CD14-positive monocyte (primary cell): ENCODE measurements around the gene DDO. TPM values are rescaled to one million over a fixed set of nuclear protein-coding genes. Genes with fewer than 3 reads are reported as not detected.

Experiments used
- DNase-seq, 3 donors: peaks; one replicate each; pipeline ENCODE4 v3.0.0-alpha.2; 2011 to 2022
- H2AFZ ChIP-seq: 2 replicates; pipeline ENCODE4 v1.6.0; 2012; ENCODE audit warnings: mild to moderate bottlenecking, low read depth, low read length, inconsistent platforms; ENCODE audit not compliant: insufficient read depth, poor library complexity, severe bottlenecking
- H3K27ac ChIP-seq, 2 donors: 1 replicate in 1 of 2; 2 replicates in 1 of 2; pipeline ENCODE4 v1.5.1; 2012 to 2013; ENCODE audit warnings: low read length in 2 of 2, control low read depth in 1 of 2, inconsistent platforms in 1 of 2, low read depth in 1 of 2, mild to moderate bottlenecking in 1 of 2
- H3K27me3 ChIP-seq, 2 donors: one replicate each; pipeline versions ENCODE4 v1.6.0 to v1.6.1; 2011 to 2013; ENCODE audit warnings: low read length in 2 of 2; ENCODE audit not compliant: control insufficient read depth in 2 of 2, insufficient read depth in 2 of 2
- H3K36me3 ChIP-seq, 2 donors: replicated peaks in 1 of 2; 1 replicate in 1 of 2; 2 replicates in 1 of 2; pipeline versions ENCODE4 v1.5.1 to v1.6.1; 2012 to 2013; ENCODE audit warnings: low read length in 2 of 2, control low read depth in 1 of 2, inconsistent platforms in 1 of 2, mild to moderate bottlenecking in 1 of 2; ENCODE audit not compliant: insufficient read depth in 2 of 2, control insufficient read depth in 1 of 2
- H3K4me1 ChIP-seq, 2 donors: 1 replicate in 1 of 2; 2 replicates in 1 of 2; pipeline versions ENCODE4 v1.5.1 to v1.6.1; 2012 to 2013; ENCODE audit warnings: low read length in 2 of 2, control low read depth in 1 of 2, inconsistent platforms in 1 of 2, mild to moderate bottlenecking in 1 of 2, moderate library complexity in 1 of 2; ENCODE audit not compliant: insufficient read depth in 2 of 2, control insufficient read depth in 1 of 2
- H3K4me2 ChIP-seq: replicated peaks from 2 replicates; pipeline ENCODE3; 2012; ENCODE audit warnings: low read length, moderate library complexity, mild to moderate bottlenecking; ENCODE audit not compliant: poor library complexity, severe bottlenecking; ENCODE audit errors: extremely low read depth
- H3K4me3 ChIP-seq, 3 experiments: fragments of 200-600 bp in 1 of 3; sonication (generic) in 1 of 3; replicated peaks in 1 of 3; 1 replicate in 2 of 3; 2 replicates in 1 of 3; pipeline ENCODE4 v1.5.1; 2011 to 2013; ENCODE audit warnings: low read length in 3 of 3, mild to moderate bottlenecking in 3 of 3, control low read depth in 2 of 3, low read depth in 2 of 3, inconsistent platforms in 1 of 3, moderate library complexity in 1 of 3
- H3K79me2 ChIP-seq: 2 replicates; pipeline ENCODE4 v1.6.0; 2012; ENCODE audit warnings: mild to moderate bottlenecking, control low read depth, inconsistent platforms, low read length, moderate library complexity; ENCODE audit not compliant: insufficient read depth
- H3K9ac ChIP-seq: 2 replicates; pipeline ENCODE4 v1.6.0; 2017; ENCODE audit warnings: low read length, mild to moderate bottlenecking; ENCODE audit not compliant: insufficient read depth, poor library complexity, severe bottlenecking
- H3K9me3 ChIP-seq, 2 donors: replicated peaks in 1 of 2; 1 replicate in 1 of 2; 2 replicates in 1 of 2; pipeline versions ENCODE4 v1.5.1 to v1.6.1; 2012 to 2013; ENCODE audit warnings: low read length in 2 of 2, control low read depth in 1 of 2; ENCODE audit not compliant: control insufficient read depth in 1 of 2, insufficient read depth in 1 of 2
- H4K20me1 ChIP-seq: 2 replicates; pipeline ENCODE4 v1.6.0; 2012; ENCODE audit warnings: mild to moderate bottlenecking, low read length, control low read depth, moderate library complexity; ENCODE audit not compliant: insufficient read depth
- H3K27ac Mint-ChIP-seq, 7 donors: one replicate each; pipeline ENCODE4 v1.8.0; 2020; ENCODE audit warnings: mild to moderate bottlenecking in 7 of 7, mixed read lengths in 7 of 7, moderate library complexity in 6 of 7, inconsistent platforms in 2 of 7
- H3K27me3 Mint-ChIP-seq, 3 donors: one replicate each; pipeline ENCODE4 v1.8.0; 2021 to 2022; ENCODE audit warnings: low read depth in 3 of 3, mild to moderate bottlenecking in 3 of 3, mixed read lengths in 3 of 3, moderate library complexity in 3 of 3, inconsistent platforms in 1 of 3
- H3K36me3 Mint-ChIP-seq, 2 donors: one replicate each; pipeline ENCODE4 v1.8.0; 2020; ENCODE audit warnings: mixed read lengths in 2 of 2, inconsistent platforms in 1 of 2, mild to moderate bottlenecking in 1 of 2
- H3K4me1 Mint-ChIP-seq: one replicate; pipeline ENCODE4 v1.8.0; 2020; ENCODE audit warnings: mild to moderate bottlenecking, mixed read lengths
- H3K4me3 Mint-ChIP-seq, 2 donors: one replicate each; pipeline ENCODE4 v1.8.0; 2020; ENCODE audit warnings: mild to moderate bottlenecking in 2 of 2, mixed read lengths in 2 of 2, moderate library complexity in 1 of 2
- H3K9me3 Mint-ChIP-seq, 7 donors: one replicate each; pipeline ENCODE4 v1.8.0; 2020 to 2022; ENCODE audit warnings: mixed read lengths in 7 of 7, mild to moderate bottlenecking in 6 of 7, moderate library complexity in 6 of 7, inconsistent platforms in 2 of 7
- CTCF ChIP-seq: fragments of 200-600 bp; IDR thresholded peaks from one replicate; pipeline ENCODE4 v1.8.0; 2022; ENCODE audit warnings: antibody characterized with exemption, mild to moderate bottlenecking
- WGBS: methylation state at CpG from one replicate; pipeline ENCODE4 v1.1.5; 2013; ENCODE audit warnings: missing lambda C conversion rate; ENCODE audit not compliant: insufficient coverage; 5-methylcytosine and 5-hydroxymethylcytosine counted together
- intact Hi-C, 2 donors: fragments of 100-400 bp; cut with micrococcal nuclease; formaldehyde crosslinking; loops; one replicate each; pipeline versions ENCODE4 v1.15.0 to v1.15.1; 2023
- polyA plus RNA-seq, 3 donors: library from polyadenylated mRNA; depleted of rRNA in 1 of 3; unstranded in 2 of 3; stranded (reverse) in 1 of 3; fragments of 300-500 nt in 2 of 3; fragments of >200 nt in 1 of 3; fragmentation: Illumina TruSeq in 2 of 3; gene quantifications; 1 replicate in 2 of 3; 2 replicates in 1 of 3; pipeline ENCODE4 v1.2.3, GENCODE V29; 2012 to 2021

DDO gene
- polyA plus RNA-seq, 3 donors: 0.24 to 2.2 (median 0.95) TPM

- Histone ChIP-seq H3K9ac (no peak overlapping the region), H3K27ac (no peak overlapping the region), H3K27me3 (no peaks in the 10 kb centered on the region), H3K4me2 (no peak overlapping the region), H2AFZ (no peak overlapping the region), H4K20me1 (no peaks in the 10 kb centered on the region), H3K4me3 (no peak overlapping the region), H3K79me2 (no peaks in the 10 kb centered on the region), H3K9me3 (no peaks in the 10 kb centered on the region), H3K4me1 (peaks cover 23 to 39% of the 10 kb centered on the region in 2 donors), H3K36me3 (no peaks in the 10 kb centered on the region)
- TF ChIP-seq CTCF: no peak
- Mint-ChIP-seq H3K9me3 (peaks cover 0 to 8% (median 6%) of the 10 kb centered on the region in 7 donors), H3K36me3 (no peaks in the 10 kb centered on the region), H3K27ac (no peak overlapping the region), H3K27me3 (peaks cover 0 to 3% (median 0%) of the 10 kb centered on the region in 3 donors), H3K4me3 (no peak overlapping the region), H3K4me1 (peaks cover 61% of the 10 kb centered on the region)
- intact Hi-C loops: no loop called here
- no peak for DNase-seq
- WGBS: no CpG with 5 or more reads among the region's 3 CpGs
Measured at GRCh38 chr6:110418594-110418993, 3.2 kb upstream of the DDO start.

GRCh38 chr6:110414669-110415068, 706 bp downstream of the DDO start:
- H3K27me3 ChIP-seq: no peaks in the 10 kb centered on the region
- no peaks in the 10 kb centered on the region for H3K36me3 ChIP-seq
- H3K4me3 ChIP-seq: peak overlapping the region in 1 of 3 experiments; percentile 75
- H3K9ac ChIP-seq: peak overlapping the region; percentile 62
- DNase-seq: no peak
- H3K27ac ChIP-seq: peak overlapping the region in 1 of 2 donors; percentile 87
- H3K4me3 Mint-ChIP-seq: peak overlapping the region; percentile 78 to 93
- WGBS: 58% methylated on average over 4 of the region's 4 CpGs
- H2AFZ ChIP-seq: peak overlapping the region; percentile 94
- H3K4me1 Mint-ChIP-seq: peaks cover 32% of the 10 kb centered on the region
- H3K9me3 Mint-ChIP-seq: peaks cover 0 to 2% (median 0%) of the 10 kb centered on the region in 7 donors
- peak overlapping the region; percentile 70 to 97 (median 91) for H3K27ac Mint-ChIP-seq
- H4K20me1 ChIP-seq: no peaks in the 10 kb centered on the region
- TF ChIP-seq CTCF: no peak
- H3K4me2 ChIP-seq: peak overlapping the region; percentile 62
- no peaks in the 10 kb centered on the region for H3K9me3 ChIP-seq
- H3K27me3 Mint-ChIP-seq: peaks cover 0 to 3% (median 2%) of the 10 kb centered on the region in 3 donors
- H3K4me1 ChIP-seq: peaks cover 7 to 20% of the 10 kb centered on the region in 2 donors
- H3K79me2 ChIP-seq: no peaks in the 10 kb centered on the region
- intact Hi-C loops: no loop called here
- peaks cover 0 to 7% of the 10 kb centered on the region in 2 donors for H3K36me3 Mint-ChIP-seq
